Endometrial microvascular endothelial cells (primary cell): ENCODE data around the gene SORL1. TPM values are rescaled to one million over a fixed set of nuclear protein-coding genes. Genes with fewer than 3 reads are reported as not detected.

ENCODE experiments used
- total RNA-seq: library from RNA; depleted of rRNA; stranded (reverse); fragments of >200 nt; gene quantifications from one replicate; pipeline ENCODE4 v1.2.3, GENCODE V29; 2015; ENCODE audit errors: inconsistent ontology term

SORL1 gene
- total RNA-seq, 1 donor from 2014 or later, result 1.3 TPM

Other genes with a start within 250 kb of the SORL1 start
- gene SC5D, start 159.5 kb upstream of the SORL1 start, total RNA-seq, result 28.9 TPM